A673 (cell line): ENCODE results near the gene PDE4B.

Experiments used
- CTCF ChIP-seq: fragments of 300-800, 200-600 bp; sonication (generic); conservative IDR thresholded peaks from 2 replicates; pipeline ENCODE4 v1.5.1; 2017; ENCODE audit warnings: low read depth, mild to moderate bottlenecking, antibody characterized with exemption, low read length, moderate library complexity, mixed read lengths
- EZH2 ChIP-seq: fragments of 200-600 bp; sonication (generic); IDR thresholded peaks from 2 replicates; pipeline ENCODE4 v1.6.1; 2017; ENCODE audit warnings: borderline replicate concordance, low read depth, mild to moderate bottlenecking, mixed read lengths, antibody characterized with exemption, low read length; ENCODE audit not compliant: poor library complexity, severe bottlenecking

- TF ChIP-seq CTCF (no peak), EZH2 (no peak)
Measured at GRCh38 chr1:66400660-66401059, 608.0 kb downstream of the PDE4B start.
